Lung (tissue), 12 donors: ENCODE data around the gene SLC41A3. TPM values are rescaled to one million over a fixed set of nuclear protein-coding genes. Genes with fewer than 3 reads are reported as not detected.

ENCODE experiments used
- ATAC-seq: fragments of 200-7000 bp; cut with Tn5 transposase; one replicate; pipeline ENCODE4 v1.9.1; 2020; ENCODE audit warnings: moderate number of reproducible peaks; ENCODE audit not compliant: insufficient read depth, low FRiP score
- DNase-seq, 3 donors: peaks; one replicate each; pipeline ENCODE4 v3.0.0-alpha.2; 2013 to 2017
- H3K27ac ChIP-seq, 2 donors: one replicate each; pipeline ENCODE4 v1.5.1; 2013; ENCODE audit warnings: mild to moderate bottlenecking in 2 of 2, moderate library complexity in 2 of 2, control low read depth in 1 of 2, inconsistent platforms in 1 of 2, low read depth in 1 of 2, low read length in 1 of 2
- H3K27me3 ChIP-seq, 3 donors: one replicate each; pipeline ENCODE4 v1.5.1; 2013; ENCODE audit warnings: low read length in 2 of 3; ENCODE audit not compliant: control insufficient read depth in 3 of 3, insufficient read depth in 3 of 3
- H3K36me3 ChIP-seq, 4 donors: one replicate each; pipeline ENCODE4 v1.5.1; 2013; ENCODE audit warnings: low read length in 4 of 4, mild to moderate bottlenecking in 1 of 4, moderate library complexity in 1 of 4; ENCODE audit not compliant: control insufficient read depth in 4 of 4, insufficient read depth in 4 of 4
- H3K4me1 ChIP-seq, 5 donors: one replicate each; pipeline ENCODE4 v1.5.1; 2013; ENCODE audit warnings: low read length in 5 of 5, mild to moderate bottlenecking in 2 of 5, moderate library complexity in 1 of 5; ENCODE audit not compliant: control insufficient read depth in 5 of 5, insufficient read depth in 5 of 5
- H3K4me3 ChIP-seq: one replicate; pipeline ENCODE4 v1.5.1; 2013; ENCODE audit warnings: mild to moderate bottlenecking, control low read depth, moderate library complexity
- H3K9ac ChIP-seq, 2 donors: one replicate each; pipeline ENCODE4 v1.5.1; 2013; ENCODE audit warnings: low read length in 2 of 2, control low read depth in 1 of 2; ENCODE audit not compliant: insufficient read depth in 1 of 2
- H3K9me3 ChIP-seq, 4 donors: one replicate each; pipeline ENCODE4 v1.5.1; 2013; ENCODE audit warnings: low read length in 3 of 4, mild to moderate bottlenecking in 1 of 4, moderate library complexity in 1 of 4; ENCODE audit not compliant: control insufficient read depth in 4 of 4, insufficient read depth in 3 of 4
- WGBS, 2 donors: extraction: QIAGEN DNeasy Blood & Tissue Kit; methylation state at CpG; one replicate each; pipeline ENCODE4 v1.1.7; 2013; 5-methylcytosine and 5-hydroxymethylcytosine counted together
- polyA plus RNA-seq, 2 donors: library from polyadenylated mRNA; stranded (reverse); fragments of 200-250 nt; gene quantifications; one replicate each; pipeline ENCODE4 v1.2.1, GENCODE V29; 2013
- total RNA-seq, 2 donors: library from RNA; depleted of rRNA in 1 of 2; stranded (reverse); fragments of >200 nt in 1 of 2; gene quantifications; one replicate each; pipeline ENCODE4 v1.2.1, GENCODE V29; 2014 to 2021
- TF ChIP-seq, protein P1 (sequence below): IDR thresholded peaks from 2 replicates; pipeline ENCODE4 v1.5.1; 2012; ENCODE audit warnings: mild to moderate bottlenecking; ENCODE audit errors: control extremely low read depth, extremely low read depth
- donor health status: control.
- donor health status: control.
- donor health status: Bipolar disorder and iron deficiency.
- donor health status: healthy.
- donor health status: DM: yes; HTN: yes; CAD: no.

SLC41A3 gene
- total and polyA plus RNA-seq, 4 donors = 16.9 to 50.2 (median 34.8) TPM

DNA sequence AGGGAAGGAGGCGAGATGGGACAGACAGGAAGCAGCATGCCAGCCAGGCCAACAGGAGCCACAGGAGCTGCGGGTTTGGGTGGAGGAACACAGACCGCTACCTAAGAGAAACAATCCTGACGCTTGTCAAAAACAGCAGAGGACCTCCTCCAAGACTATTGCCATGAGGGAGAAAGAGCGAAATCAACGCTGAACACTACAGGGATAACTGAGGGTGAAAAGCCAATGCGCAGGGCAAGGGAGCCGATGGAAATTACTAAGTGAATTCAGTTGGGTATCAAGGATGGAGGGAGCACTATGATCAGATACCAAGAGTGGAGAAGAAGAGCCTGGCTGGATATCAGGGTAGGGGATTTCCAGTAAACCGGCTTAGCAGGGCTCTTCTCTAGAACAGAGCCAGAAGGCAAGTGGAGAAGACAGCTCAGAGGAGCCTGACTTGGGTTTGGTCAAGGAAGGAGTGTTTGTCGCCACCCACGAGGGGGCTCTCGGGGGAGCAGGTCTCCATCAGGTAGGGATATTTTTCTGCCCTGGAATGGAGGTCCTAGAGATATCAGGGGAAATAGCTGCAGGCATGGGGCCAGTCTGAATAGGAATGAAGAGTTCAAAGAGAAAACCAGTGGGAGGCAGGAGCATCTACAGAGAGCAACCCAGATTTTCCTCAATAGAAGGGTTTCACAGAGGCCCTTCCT, 48.4 kb downstream of the SLC41A3 start:
- TF ChIP-seq, protein P1, sequence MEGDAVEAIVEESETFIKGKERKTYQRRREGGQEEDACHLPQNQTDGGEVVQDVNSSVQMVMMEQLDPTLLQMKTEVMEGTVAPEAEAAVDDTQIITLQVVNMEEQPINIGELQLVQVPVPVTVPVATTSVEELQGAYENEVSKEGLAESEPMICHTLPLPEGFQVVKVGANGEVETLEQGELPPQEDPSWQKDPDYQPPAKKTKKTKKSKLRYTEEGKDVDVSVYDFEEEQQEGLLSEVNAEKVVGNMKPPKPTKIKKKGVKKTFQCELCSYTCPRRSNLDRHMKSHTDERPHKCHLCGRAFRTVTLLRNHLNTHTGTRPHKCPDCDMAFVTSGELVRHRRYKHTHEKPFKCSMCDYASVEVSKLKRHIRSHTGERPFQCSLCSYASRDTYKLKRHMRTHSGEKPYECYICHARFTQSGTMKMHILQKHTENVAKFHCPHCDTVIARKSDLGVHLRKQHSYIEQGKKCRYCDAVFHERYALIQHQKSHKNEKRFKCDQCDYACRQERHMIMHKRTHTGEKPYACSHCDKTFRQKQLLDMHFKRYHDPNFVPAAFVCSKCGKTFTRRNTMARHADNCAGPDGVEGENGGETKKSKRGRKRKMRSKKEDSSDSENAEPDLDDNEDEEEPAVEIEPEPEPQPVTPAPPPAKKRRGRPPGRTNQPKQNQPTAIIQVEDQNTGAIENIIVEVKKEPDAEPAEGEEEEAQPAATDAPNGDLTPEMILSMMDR = no peak
- no peaks in the 10 kb centered on the region for H3K27me3 ChIP-seq
- DNase-seq (no peak), ATAC-seq (no peak)
- no peak overlapping the region for H3K4me3 ChIP-seq
- peaks cover 2 to 16% (median 10%) of the 10 kb centered on the region in 4 donors for H3K36me3 ChIP-seq
- no peak overlapping the region for H3K27ac ChIP-seq
- H3K9me3 ChIP-seq = peaks cover 0 to 2% (median 0%) of the 10 kb centered on the region in 4 donors
- peaks cover 0 to 5% (median 0%) of the 10 kb centered on the region in 5 donors for H3K4me1 ChIP-seq
- 97% methylated on average over 12 of the region's 12 CpGs for WGBS, 2 donors
- H3K9ac ChIP-seq = no peak overlapping the region

DNA sequence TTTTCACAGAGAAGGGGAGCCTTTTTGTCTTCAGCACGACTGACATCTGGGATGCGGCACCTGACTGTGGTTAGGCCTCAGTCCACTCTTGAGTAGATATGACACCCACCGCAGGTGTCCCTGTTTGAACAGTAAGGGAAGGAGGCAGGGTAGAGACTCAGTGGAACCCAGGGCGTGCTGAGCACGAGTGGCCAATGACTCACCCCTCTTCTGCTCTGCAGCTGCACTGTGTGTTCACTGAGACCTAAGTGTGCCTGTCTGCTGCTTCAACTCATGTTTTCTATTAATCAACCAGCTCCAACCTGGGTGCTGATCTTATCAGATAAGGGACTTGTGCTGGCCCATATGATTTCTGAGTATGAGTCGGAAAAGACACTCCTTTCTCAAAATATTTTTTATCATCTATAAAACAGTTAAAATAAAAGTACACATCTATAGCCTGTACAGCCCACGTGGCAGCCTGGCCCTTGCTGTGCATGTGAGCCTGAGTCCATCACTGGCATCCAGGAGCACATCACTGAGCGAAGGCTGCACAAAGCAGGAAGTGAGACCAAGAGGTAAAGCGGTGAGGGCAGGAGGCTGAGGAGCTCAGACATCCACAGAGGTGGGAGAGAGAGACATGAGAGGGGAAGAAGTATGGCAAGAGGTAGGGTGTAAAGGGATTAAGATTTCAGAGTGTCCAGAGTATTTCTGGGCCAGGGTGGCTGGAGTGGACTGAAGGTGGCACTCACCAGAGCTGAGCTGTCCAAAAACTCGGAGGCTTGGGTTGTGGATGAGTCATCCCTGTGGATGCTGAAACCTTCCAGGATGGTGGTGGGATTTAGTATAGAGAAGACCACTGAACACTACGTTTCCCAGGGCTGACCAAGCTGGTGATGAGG, 49.2 kb downstream of the SLC41A3 start:
- no peak for ATAC-seq
- Histone ChIP-seq H3K9ac (no peak overlapping the region), H3K4me3 (no peak overlapping the region), H3K9me3 (peaks cover 0 to 2% (median 0%) of the 10 kb centered on the region in 4 donors), H3K27me3 (no peaks in the 10 kb centered on the region), H3K27ac (no peak overlapping the region), H3K36me3 (peaks cover 2 to 16% (median 10%) of the 10 kb centered on the region in 4 donors), H3K4me1 (peaks cover 0 to 5% (median 0%) of the 10 kb centered on the region in 5 donors)
- DNase-seq = no peak
- WGBS, 2 donors = 75 to 82% methylated on average over 11 of the region's 11 CpGs
- TF ChIP-seq, protein P1 = no peak

- no peak for ATAC-seq
- TF ChIP-seq, protein P1 = no peak
- H3K36me3 ChIP-seq = peaks cover 2 to 19% (median 12%) of the 10 kb centered on the region in 4 donors
These were observed 50.2 kb downstream of the SLC41A3 start for GRCh38 chr3:126033765-126034164.

More at GRCh38 chr3:126033765-126034164, 50.2 kb downstream of the SLC41A3 start:
- DNase-seq = no peak
- 91 to 93% methylated on average over 5 of the region's 5 CpGs for WGBS, 2 donors
- H3K9me3 ChIP-seq = peaks cover 0 to 2% (median under 1%) of the 10 kb centered on the region in 4 donors
- no peak overlapping the region for H3K9ac ChIP-seq
- H3K27ac ChIP-seq = no peak overlapping the region
- no peaks in the 10 kb centered on the region for H3K27me3 ChIP-seq
- peaks cover 0 to 3% (median 0%) of the 10 kb centered on the region in 5 donors for H3K4me1 ChIP-seq
- no peak overlapping the region for H3K4me3 ChIP-seq
